Colonic mucosa (tissue), 4 donors: Measurements from ENCODE around the gene TLE6. TPM values are rescaled to one million over a fixed set of nuclear protein-coding genes. Genes with fewer than 3 reads are reported as not detected.
"Not testable (repeated sequence)": the region's sequence is repeated elsewhere in the genome, so short reads cannot be mapped to it uniquely, and the experiment has no call there.

Source experiments
- DNase-seq: peaks from one replicate; pipeline ENCODE4 v3.0.0-alpha.2; 2020
- H3K27ac ChIP-seq: fragments of 200-600 bp; one replicate; pipeline ENCODE4 v1.8.0; 2021
- H3K27me3 ChIP-seq: fragments of 200-600 bp; one replicate; pipeline ENCODE4 v1.8.0; 2021
- H3K36me3 ChIP-seq: fragments of 200-600 bp; one replicate; pipeline ENCODE4 v1.8.0; 2021
- H3K4me1 ChIP-seq: fragments of 200-600 bp; one replicate; pipeline ENCODE4 v1.8.0; 2021; ENCODE audit warnings: mild to moderate bottlenecking
- H3K4me3 ChIP-seq: fragments of 200-600 bp; one replicate; pipeline ENCODE4 v1.8.0; 2021
- H3K9ac ChIP-seq, 2 donors: one replicate each; pipeline ENCODE4 v1.7.0; 2013; ENCODE audit warnings: control low read depth in 2 of 2, low read depth in 2 of 2, low read length in 2 of 2
- H3K9me3 ChIP-seq: fragments of 200-600 bp; one replicate; pipeline ENCODE4 v1.8.0; 2021
- intact Hi-C: fragments of 100-400 bp; cut with DNase I; formaldehyde crosslinking; loops from one replicate; pipeline ENCODE4 v1.14.1; 2022
- total RNA-seq, 2 donors: library from RNA; stranded (reverse); fragmentation: NEBNext Ultra II Directional in 1 of 2; extraction: Animal tissue kit (Norgen Biotek cat#: 25700) in 1 of 2; gene quantifications; one replicate each; pipeline ENCODE4 v1.2.1, GENCODE V29; 2021
- TF ChIP-seq, protein P1 (sequence below): fragments of 200-600 bp; IDR thresholded peaks from one replicate; pipeline ENCODE4 v1.8.0; 2022; ENCODE audit warnings: antibody characterized with exemption, mild to moderate bottlenecking
- donor health status: healthy.
- donor health status: DM: no; HTN: no; CAD: no.
- donor health status: DM: no; HTN: no; CAD: no.

The TLE6 gene
- total RNA-seq, 2 donors from 2014 or later = 2.9 to 3.8 TPM

- no peak for DNase-seq
- Histone ChIP-seq H3K9me3 (no peaks in the 10 kb centered on the region), H3K4me3 (no peak overlapping the region), H3K27me3 (no peaks in the 10 kb centered on the region), H3K4me1 (no peaks in the 10 kb centered on the region), H3K27ac (no peak overlapping the region), H3K9ac (no peak overlapping the region), H3K36me3 (no peaks in the 10 kb centered on the region)
- intact Hi-C loops = no loop called here
- TF ChIP-seq, protein P1, sequence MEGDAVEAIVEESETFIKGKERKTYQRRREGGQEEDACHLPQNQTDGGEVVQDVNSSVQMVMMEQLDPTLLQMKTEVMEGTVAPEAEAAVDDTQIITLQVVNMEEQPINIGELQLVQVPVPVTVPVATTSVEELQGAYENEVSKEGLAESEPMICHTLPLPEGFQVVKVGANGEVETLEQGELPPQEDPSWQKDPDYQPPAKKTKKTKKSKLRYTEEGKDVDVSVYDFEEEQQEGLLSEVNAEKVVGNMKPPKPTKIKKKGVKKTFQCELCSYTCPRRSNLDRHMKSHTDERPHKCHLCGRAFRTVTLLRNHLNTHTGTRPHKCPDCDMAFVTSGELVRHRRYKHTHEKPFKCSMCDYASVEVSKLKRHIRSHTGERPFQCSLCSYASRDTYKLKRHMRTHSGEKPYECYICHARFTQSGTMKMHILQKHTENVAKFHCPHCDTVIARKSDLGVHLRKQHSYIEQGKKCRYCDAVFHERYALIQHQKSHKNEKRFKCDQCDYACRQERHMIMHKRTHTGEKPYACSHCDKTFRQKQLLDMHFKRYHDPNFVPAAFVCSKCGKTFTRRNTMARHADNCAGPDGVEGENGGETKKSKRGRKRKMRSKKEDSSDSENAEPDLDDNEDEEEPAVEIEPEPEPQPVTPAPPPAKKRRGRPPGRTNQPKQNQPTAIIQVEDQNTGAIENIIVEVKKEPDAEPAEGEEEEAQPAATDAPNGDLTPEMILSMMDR = no peak
These were observed 9.7 kb downstream of the TLE6 start for GRCh38 chr19:2986951-2987524.

DNA sequence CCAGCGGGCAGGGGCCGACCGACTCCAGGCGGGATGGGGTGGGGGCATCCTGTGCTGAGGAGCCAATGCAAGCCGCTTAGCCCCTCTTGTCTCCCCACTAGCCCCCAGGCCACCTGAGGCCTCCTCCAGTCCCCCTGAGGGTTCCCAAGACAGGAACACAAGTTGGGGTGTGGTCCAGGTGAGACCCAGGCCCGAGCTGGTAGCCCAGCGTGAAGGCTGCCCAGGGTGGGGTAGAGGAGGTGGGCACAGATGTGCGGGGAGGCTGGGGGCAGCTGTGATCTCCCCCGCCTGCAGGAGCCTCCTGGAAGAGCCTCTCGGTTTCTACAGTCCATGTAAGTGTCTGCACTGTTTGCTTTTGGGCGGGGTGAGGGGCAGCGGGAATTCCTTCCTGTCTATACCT lies 10.4 kb downstream of the TLE6 start:
- H3K36me3 ChIP-seq = no peaks in the 10 kb centered on the region
- no peak for DNase-seq
- H3K4me1 ChIP-seq = no peaks in the 10 kb centered on the region
- no peak overlapping the region for H3K9ac ChIP-seq
- intact Hi-C loops = no loop called here
- H3K27me3 ChIP-seq = no peaks in the 10 kb centered on the region
- TF ChIP-seq, protein P1 = no peak
- no peak overlapping the region for H3K27ac ChIP-seq
- no peak overlapping the region for H3K4me3 ChIP-seq
- H3K9me3 ChIP-seq = no peaks in the 10 kb centered on the region

GRCh38 chr19:2988568-2988967 lies 11.2 kb downstream of the TLE6 start:
- intact Hi-C loops = no loop called here
- Histone ChIP-seq H3K27me3 (no peaks in the 10 kb centered on the region), H3K9me3 (no peaks in the 10 kb centered on the region), H3K9ac (no peak overlapping the region), H3K4me1 (no peaks in the 10 kb centered on the region), H3K36me3 (no peaks in the 10 kb centered on the region), H3K27ac (no peak overlapping the region), H3K4me3 (no peak overlapping the region)
- no peak for DNase-seq
- TF ChIP-seq, protein P1 = no peak

DNA sequence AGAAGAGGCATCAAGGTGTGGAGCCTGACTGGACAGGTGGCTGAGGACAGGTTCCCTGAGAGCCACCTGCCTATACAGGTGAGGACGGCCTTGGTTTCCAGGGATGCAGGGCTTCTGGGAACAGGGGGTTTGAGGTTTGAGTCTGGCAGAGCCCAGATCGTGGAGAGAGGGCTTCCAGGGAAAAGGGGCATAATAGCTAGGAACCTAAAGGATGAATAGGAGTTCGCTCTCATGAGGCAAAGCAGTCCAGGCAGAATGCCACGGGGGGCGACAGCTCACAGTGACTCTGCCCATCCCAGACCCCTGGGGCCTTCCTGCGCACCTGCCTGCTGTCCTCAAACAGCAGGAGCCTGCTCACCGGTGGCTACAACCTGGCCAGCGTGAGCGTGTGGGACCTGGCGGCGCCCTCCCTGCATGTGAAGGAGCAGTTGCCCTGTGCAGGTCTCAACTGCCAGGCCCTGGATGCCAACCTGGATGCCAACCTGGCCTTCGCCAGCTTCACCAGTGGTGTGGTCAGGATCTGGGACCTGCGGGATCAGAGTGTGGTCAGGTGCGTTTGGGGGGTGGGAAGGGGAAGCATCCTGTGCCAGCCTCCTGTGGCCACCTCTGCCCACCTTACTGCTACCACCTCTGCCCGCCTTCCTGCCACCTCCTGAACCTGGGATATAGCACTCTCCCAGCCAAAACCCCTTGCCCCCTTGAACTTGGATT lies 12.0 kb downstream of the TLE6 start:
- Histone ChIP-seq H3K4me1 (no peaks in the 10 kb centered on the region), H3K27me3 (no peaks in the 10 kb centered on the region), H3K4me3 (no peak overlapping the region), H3K9ac (no peak overlapping the region), H3K9me3 (no peaks in the 10 kb centered on the region), H3K36me3 (no peaks in the 10 kb centered on the region), H3K27ac (no peak overlapping the region)
- TF ChIP-seq, protein P1 = no peak
- no peak for DNase-seq
- intact Hi-C loops = no loop called here

DNA sequence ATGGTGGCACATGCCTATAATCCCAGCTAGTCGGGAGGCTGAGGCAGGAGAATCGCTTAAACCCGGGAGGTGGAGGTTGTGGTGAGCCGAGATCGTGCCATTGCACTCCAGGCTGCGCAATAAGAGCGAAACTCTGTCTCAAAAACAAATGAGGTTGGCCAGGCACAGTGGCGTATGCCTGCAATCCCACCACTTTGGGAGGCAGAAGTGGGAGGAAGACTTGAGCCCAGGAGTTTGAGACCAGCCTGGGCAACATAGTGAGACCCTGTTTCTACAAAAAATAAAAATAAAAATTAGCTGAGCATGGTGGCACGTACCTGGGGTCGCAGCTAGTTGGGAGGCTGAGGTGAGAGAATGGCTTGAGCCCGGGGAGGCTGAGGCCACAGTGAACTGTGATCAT lies 15.0 kb downstream of the TLE6 start:
- H3K27me3 ChIP-seq, H3K4me1 ChIP-seq, H3K4me3 ChIP-seq, H3K27ac ChIP-seq, intact Hi-C loops, H3K36me3 ChIP-seq, H3K9me3 ChIP-seq, DNase-seq, H3K9ac ChIP-seq: not testable (repeated sequence)

DNA sequence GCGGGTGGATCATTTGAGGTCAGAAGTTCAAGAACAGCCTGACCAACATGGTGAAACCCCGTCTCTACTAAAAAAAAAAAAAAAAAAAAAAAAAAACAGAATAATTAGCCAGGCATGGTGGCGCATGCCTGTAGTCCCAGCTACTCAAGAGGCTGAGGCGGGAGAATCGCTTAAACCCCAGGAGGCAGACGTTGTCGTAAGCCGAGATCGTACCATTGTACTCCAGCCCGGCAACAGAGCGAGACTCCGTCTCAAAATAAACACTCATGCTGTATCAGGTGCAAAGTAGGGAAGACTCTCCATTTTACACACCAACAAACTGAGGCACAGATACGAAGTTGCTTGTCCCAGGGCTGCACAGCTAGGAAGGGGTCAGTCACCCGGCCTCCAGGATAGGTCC lies 15.6 kb downstream of the TLE6 start:
- H3K9ac ChIP-seq = no peak overlapping the region
- TF ChIP-seq, protein P1 = no peak
- no peaks in the 10 kb centered on the region for H3K9me3 ChIP-seq
- H3K27ac ChIP-seq = no peak overlapping the region
- H3K4me1 ChIP-seq = no peaks in the 10 kb centered on the region
- intact Hi-C loops = no loop called here
- H3K4me3 ChIP-seq = no peak overlapping the region
- no peak for DNase-seq
- H3K27me3 ChIP-seq = no peaks in the 10 kb centered on the region
- no peaks in the 10 kb centered on the region for H3K36me3 ChIP-seq
